Stimulated activated CD4-positive, alpha-beta T cell treated with anti-CD3 and anti-CD28 coated beads, Interleukin-12 subunit alpha, Interleukin-12 subunit beta, amount 100 ng/mL, for 4 hours (primary cell): ENCODE measurements around the gene TXNRD1.
"Not testable (repeated sequence)": the region's sequence is repeated elsewhere in the genome, so short reads cannot be mapped to it uniquely, and the experiment has no call there.

Experiments used
- DNase-seq: peaks from one replicate; pipeline ENCODE4 v3.0.0-alpha.2; 2020

The TXNRD1 gene

GRCh38 chr12:104376650-104377513 is 161.3 kb downstream of the TXNRD1 start:
- DNase-seq = no peak

GRCh38 chr12:104377514-104377812 is 161.9 kb downstream of the TXNRD1 start:
- DNase-seq = no peak

GRCh38 chr12:104378427-104378826 is 162.8 kb downstream of the TXNRD1 start:
- DNase-seq = no peak

- no peak for DNase-seq
Observed at GRCh38 chr12:104381341-104381730, 165.8 kb downstream of the TXNRD1 start.

- DNase-seq = peak; percentile 74
Observed at GRCh38 chr12:104381731-104382480, 166.3 kb downstream of the TXNRD1 start.

GRCh38 chr12:104384141-104384880 is 168.7 kb downstream of the TXNRD1 start:
- DNase-seq = no peak

- DNase-seq = no peak
Observed at GRCh38 chr12:104385510-104385909, 169.9 kb downstream of the TXNRD1 start.

- DNase-seq = no peak
Observed at GRCh38 chr12:104386461-104386860, 170.9 kb downstream of the TXNRD1 start.

GRCh38 chr12:104387190-104387589 is 171.6 kb downstream of the TXNRD1 start:
- no peak for DNase-seq

GRCh38 chr12:104394086-104394485 is 178.5 kb downstream of the TXNRD1 start:
- not testable (repeated sequence) for DNase-seq
